Subcutaneous adipose tissue (tissue), 4 donors: Measurements from ENCODE around the gene TFF1. TPM values are rescaled to one million over a fixed set of nuclear protein-coding genes. Genes with fewer than 3 reads are reported as not detected.

Experiments
- CTCF ChIP-seq: fragments of 450-650 bp; IDR thresholded peaks from one replicate; pipeline ENCODE4 v1.5.1; 2016; ENCODE audit warnings: low read depth, mild to moderate bottlenecking, control low read depth, antibody characterized with exemption, moderate library complexity
- total RNA-seq, 4 donors: library from RNA; depleted of rRNA; stranded (reverse); fragments of >200 nt; gene quantifications; one replicate each; pipeline ENCODE4 v1.1.0, GENCODE V29; 2016

Gene TFF1
- total RNA-seq, 4 donors from 2014 or later = not detected

- TF ChIP-seq CTCF = no peak
Observed at GRCh38 chr21:42411891-42412635, 45.7 kb upstream of the TFF1 start.

GRCh38 chr21:42411197-42411869, 45.0 kb upstream of the TFF1 start:
- TF ChIP-seq CTCF = no peak

- no peak for TF ChIP-seq CTCF
Observed at GRCh38 chr21:42409366-42409765, 43.0 kb upstream of the TFF1 start.

GRCh38 chr21:42407476-42407875, 41.1 kb upstream of the TFF1 start:
- TF ChIP-seq CTCF = no peak

- TF ChIP-seq CTCF = no peak
Observed at GRCh38 chr21:42406866-42407265, 40.5 kb upstream of the TFF1 start.

GRCh38 chr21:42406201-42406621, 39.9 kb upstream of the TFF1 start:
- no peak for TF ChIP-seq CTCF

GRCh38 chr21:42405064-42406013, 39.0 kb upstream of the TFF1 start:
- no peak for TF ChIP-seq CTCF
